COR-L47 (cell line): ENCODE data around the gene ZBTB7C.

Source experiments
- DNase-seq: peaks from one replicate; lab custom pipeline; 2025; lab: John Stamatoyannopoulos, UW

Gene ZBTB7C

DNA sequence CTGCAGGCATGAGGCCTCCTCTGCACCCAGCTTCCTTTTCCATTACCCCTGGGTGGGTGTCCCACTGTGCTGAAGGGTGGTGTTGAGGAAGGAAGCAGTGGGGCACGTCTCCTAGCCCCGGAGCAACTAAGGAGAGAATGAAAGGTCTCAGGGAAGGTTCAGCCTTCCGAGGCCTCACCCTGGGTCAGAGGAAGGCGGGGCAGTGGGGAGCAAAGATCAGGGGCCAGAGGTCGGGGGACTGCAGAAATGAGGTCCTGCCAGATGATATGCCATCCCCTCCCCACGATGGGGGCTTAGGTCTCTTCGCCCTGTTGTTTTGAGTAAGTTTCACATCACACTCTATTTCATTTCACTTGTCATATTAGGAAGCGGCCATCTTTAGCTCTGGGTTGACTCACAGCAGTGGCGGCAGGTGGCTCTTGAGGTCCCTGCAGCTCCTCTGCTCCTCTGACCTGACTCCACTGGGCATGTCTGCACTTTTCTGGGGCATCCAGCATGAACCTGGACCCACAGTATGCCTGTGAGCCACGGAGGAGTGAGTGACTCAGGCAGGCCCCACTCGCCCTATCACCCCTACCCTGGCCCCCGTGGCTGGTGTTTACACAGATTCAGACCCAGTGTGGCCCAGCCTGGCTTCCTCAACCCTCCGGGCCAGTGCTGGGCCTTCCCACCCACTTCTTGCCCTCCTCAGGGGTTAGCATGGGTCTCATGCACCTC is 325.0 kb downstream of the ZBTB7C start:
- DNase-seq: no peak

DNA sequence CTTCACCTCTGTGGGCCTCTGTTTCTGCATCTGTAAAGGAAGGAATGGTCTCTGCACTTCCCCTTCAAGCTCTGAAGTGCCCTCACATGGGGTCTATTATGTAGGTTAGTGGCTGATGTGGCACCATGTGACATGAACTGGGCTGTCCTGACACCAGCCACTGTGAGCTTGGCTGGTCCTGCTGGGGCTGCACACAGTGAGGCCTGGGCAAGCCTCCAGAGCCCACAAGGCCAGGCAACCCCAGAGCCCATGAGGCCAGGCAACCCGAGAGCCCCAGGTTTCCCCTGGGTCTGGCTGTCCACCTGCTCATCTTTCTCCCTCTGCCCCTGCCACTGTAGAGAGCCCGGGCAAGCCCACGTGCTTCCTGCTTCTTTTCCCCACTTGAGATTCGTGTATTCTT is 328.6 kb downstream of the ZBTB7C start:
- DNase-seq: no peak

GRCh38 chr18:48079885-48080284 is 329.3 kb downstream of the ZBTB7C start:
- no peak for DNase-seq

DNA sequence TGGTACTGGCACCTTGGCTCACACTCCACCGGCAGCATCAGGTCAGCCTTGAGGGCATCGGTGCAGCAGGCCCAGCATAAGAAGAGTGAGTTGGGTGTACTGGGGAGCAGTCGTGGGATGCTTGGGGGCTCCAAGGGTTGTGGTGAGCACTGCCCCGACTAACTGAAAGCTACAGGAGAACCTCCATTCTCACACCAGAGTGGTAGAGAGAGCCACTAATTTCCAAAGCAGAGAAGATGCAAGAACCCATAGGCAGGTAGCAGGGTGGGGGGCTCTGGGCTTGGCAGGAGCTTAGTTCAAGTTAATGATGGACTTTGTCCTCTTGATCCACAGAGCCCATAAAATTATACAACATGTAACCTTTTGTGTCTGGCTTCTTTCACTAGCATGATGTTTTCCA is 330.7 kb downstream of the ZBTB7C start:
- no peak for DNase-seq

DNA sequence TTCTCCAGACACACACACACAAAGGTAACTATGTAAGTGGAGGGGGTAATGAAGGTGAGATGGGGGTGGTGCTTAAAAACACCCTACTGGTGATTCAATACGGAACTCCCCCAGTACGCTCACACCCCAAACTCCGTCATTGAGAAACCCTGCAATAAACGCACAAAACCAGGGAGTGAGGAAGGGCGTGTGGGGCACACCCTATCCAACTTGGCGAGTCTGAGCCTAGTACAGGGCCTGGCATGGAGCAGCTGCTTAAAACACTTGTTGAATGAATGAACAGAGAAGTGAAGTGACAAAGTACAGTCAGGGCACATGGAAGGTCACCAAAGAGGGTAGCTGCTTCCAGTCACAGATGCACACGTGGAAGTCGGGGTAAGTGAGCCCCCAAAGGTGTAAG is 331.9 kb downstream of the ZBTB7C start:
- DNase-seq: no peak

DNA sequence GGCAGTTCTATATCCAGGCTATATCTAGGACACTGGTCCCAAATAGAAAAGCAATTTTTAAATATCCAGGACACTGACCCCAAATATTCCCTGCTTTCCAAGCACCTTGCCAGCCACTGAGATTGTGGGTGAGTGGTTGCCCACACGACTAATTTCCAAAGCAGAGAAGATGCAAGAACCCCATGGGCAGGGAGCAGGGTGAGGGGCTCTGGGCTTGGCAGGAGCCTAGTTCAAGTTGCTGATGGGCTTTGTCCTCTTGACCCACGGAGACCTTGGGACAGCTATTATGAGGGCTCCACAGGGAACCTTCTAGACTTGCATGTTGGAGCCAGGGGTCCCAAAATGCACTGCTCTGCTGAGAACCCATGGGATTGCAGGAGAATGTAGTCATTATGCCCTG is 332.7 kb downstream of the ZBTB7C start:
- no peak for DNase-seq

DNA sequence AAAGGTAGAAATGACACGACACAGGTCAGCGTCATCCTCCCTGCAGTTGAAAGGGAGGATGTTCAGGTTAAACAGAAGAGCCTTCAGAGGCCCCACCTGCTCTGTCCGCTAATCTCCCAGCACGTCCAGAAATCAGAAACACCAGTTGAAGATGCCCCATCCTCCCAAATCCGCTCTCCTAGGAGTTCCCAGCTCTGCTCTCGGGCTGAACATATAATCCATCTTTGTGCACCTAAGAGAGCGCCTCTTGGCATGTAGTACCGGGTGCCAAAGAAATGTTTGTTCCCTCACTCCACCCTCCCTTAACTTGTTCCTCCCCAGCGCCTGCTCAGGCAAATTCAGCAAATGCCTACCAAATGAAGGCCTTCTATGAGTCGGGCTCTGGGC is 333.5 kb downstream of the ZBTB7C start:
- DNase-seq: no peak

DNA sequence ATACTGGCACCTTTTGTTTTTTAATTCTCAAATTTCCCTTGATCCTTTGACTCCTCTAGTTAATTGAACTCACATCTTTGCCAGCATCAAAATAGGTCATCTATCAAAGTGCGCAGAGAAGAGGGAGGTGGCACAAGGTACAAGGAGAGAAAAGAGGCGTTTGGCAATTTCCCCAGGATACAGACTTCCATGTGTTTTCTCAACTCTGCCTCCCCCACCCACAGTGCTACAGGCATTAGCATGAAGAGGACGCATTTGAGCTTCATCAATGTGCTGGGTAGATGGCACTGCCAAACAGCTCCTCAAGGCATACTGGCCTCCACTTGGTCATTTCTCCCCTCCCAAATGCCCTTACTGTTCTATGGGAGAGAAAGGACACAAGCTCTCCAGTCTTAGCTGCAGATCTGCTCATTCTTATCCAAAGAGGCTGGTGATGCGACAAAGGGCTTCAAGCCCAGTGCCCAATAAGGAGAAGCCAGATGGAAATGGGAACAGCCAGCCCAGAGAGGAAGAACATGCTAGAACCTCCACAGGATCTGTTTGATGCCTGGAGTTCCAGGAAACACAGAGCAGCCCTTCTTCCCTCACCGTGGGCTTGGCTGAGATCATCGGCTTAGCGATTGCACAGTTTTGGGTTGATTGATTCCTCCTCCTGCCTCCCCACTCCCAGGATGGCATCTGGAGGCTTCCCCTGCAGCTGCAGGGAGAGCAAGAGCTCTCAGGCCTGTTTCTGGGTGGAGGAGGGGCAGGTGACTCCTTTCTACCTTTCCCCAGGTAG is 334.1 kb downstream of the ZBTB7C start:
- DNase-seq: no peak

DNA sequence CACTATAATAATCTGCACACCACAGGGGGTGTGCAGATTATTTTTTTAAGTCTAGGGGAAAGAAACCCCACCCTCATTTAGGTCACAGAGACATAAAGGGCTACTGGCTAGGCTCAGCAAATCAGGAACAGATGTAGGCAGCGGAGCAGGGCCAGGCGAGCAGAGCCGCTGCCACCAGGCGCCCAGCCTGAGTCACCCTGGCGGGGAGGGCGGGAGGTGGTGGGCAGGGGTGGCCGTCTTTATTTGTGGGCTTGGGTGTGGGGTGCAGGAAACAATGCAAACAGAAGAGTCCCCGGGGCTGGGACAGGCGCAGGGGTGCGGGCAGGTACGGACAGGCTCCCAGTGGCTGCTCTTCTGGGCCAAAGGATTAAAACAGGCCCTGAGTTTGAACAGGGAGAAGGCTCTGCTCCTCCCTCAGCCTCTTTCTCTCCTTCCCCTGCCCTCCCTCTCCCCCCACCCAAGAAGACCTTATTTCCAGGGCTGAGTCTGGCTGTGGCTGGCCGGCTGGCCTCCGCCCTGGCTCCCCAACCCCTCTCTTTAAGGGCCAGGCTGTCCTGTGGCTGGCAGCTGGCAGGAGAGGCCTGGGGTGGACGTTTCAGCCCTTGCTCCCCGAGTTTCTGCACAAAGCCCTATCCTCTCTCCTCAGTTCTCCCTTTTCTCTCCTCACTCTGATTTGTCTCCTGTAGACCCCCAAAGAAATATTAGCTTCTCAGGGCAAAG is 335.8 kb downstream of the ZBTB7C start:
- DNase-seq: no peak

DNA sequence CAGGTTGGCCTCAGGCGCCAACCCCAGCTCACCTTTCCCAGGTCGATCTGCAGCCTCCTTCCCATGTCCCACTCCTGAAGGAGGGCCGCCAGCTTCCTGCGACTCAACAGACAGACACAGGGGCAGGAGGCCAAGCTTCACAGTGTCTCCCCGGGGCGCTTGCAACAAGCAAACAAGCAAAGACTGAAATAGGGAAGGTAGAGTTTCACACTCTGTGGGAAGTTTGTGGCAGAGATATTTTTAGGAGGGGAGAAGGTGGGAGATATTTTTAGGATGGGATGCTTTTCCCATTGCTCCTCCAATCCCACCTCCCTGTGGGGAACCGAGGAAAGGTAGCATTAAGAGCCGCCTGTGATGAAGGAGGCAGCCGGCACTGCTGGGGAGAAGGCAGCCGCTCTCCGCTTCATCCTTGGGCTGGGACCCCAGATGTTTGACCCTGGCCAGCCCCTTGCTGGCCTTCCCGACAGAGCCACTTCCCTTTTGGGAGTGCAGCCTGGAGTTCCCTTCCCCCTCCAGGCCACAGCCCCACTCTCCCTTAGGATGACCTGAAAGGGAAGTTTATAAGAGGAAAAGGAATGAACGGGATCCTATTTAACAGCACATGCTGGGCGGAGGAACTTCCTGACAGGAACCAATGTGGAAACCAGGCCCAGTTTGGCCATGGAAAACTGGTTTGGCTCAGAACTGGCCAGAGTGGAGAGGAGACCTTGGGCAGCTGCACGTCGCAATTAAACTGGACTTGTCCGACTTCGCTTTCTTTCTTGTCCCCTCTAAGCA is 336.6 kb downstream of the ZBTB7C start:
- DNase-seq: no peak

DNA sequence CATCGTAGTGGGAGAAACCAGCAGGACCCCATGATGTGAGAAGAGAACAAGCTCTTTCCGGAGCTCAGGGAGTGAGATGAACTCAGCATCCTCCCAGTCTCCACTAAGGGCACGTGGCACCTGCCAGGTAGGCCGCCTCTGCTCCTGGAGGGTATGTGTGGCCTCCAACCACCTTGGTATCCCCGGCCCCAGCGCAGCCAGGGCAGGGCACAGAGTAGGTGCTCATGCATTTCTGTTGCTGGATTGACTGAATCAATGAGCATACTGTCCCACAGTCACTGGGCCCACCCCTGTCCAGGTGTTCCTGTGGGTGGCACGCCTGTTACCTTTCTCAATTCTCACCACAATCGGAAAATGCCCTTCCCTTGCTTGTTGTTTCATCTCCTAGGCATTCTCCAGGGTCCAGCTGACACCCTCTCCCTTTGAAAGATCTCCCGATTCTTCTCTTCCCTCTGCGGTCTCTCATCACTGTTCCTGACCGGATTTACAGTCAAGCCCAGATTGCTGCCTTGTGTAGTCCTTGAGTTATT is 340.2 kb downstream of the ZBTB7C start:
- DNase-seq: no peak

DNA sequence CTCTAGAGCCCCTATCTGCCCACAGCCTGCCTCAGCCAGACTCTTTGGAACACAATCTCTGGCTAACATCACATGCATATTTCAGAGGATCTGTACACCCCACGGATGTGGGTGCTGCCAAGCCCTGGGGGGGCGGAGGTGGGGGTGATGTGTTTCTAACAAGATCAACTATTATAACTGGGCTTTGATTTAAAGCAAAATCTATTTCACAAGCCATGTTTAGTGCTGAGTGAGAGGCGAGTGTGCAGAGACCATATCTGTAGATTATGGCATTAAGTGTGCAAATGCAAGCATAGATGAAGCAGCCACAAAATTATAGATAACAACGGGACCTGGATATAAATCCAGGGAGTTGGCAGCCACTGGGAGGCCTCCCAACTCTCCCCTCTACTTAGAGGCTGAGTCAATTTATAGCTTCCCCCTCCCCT is 342.9 kb downstream of the ZBTB7C start:
- no peak for DNase-seq

DNA sequence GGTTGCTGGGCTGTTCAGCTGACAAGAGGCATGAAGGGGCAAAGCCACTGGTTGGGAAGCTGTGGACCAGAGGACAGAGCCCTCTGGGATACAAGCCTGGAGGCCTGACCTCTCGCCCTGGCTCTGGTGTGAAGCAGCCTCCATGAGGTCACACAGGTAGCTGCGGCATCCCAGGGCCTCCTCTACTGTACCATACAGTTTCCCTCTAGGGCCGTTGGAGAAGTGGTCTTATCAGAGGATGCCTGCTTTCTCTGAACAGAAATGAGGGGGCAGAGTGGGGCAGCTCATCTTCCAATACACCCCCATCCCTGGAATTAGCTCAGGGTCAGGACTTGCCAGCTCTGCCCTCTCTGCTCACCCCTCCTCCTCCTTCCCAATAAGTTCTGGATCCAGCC is 343.6 kb downstream of the ZBTB7C start:
- DNase-seq: no peak

GRCh38 chr18:48064978-48065600 is 344.1 kb downstream of the ZBTB7C start:
- DNase-seq: no peak

DNA sequence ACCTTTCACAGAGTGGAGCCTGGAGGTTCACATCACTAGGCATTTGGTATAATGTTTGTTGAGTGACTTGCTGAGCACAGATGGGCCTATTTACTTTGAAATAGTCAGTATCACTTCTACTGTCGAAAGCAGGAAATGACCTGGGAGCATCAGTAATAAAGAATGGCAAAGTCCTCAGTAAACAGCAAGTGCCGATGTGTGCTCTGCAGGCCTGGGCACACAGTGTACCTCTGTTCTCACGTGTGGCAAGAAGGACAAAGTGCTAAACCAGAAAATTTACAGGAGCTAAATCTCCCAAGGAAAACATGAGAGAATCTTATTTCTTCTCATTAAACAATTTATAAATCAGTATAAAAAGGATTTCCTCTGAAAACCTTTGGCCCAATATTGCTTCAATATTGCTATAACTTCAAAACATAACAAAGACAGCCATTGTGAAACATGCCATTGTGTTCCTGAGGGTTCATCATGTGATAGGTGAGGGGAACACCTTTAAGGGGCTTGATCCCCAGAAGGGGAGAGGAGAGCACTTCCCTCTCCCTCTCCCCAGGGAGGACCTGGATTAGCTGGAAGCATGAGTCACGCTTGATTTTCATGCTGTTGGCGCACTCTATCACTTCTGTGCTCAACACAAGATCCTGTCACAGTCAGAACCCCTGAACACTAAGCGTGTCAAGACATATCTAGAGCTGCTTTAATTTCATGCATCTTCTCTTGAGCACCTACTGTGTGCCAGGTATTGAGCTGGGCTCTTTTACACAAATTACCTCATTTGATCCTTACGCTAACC is 347.2 kb downstream of the ZBTB7C start:
- no peak for DNase-seq

DNA sequence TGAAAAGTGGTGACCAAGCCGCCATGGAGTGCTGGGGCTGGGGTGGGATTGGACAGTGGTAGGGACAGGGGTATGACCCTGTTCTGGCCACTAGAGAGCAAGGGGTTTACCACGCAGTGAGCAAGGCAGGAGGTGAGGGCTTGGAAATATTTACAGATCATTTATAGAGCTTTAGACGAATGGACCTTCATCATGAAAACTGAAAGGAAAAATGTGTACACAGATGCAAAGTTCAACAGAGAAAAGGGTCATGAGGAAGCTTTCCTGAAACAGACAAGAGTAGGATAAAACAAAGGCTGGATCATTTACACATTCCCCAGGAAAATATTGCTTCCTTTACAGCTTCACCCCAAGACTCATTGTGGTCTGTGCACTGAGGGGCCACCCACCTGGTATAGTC is 348.2 kb downstream of the ZBTB7C start:
- no peak for DNase-seq

DNA sequence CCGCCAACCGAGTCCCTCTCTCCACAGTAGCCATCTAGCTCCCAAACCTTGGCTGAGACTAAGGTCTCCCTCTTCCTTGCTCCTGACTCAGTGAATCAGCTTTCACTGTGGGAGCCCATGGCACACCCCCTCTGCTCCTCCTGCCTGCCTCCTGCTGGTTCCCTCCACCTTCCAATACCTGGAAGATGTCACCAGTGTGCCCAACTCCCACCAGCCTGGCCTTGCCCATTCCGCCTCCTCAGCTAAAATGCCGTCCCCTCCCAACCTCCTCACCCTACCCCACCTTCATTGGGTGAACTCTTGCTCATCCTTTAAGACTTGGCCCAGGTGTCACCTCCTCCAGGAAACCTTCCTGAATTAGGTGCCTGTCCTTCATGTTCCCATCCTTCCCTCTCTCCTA is 348.8 kb downstream of the ZBTB7C start:
- no peak for DNase-seq

GRCh38 chr18:48059455-48060010 is 349.6 kb downstream of the ZBTB7C start:
- no peak for DNase-seq

GRCh38 chr18:48058486-48058885 is 350.7 kb downstream of the ZBTB7C start:
- no peak for DNase-seq

GRCh38 chr18:48057018-48057417 is 352.2 kb downstream of the ZBTB7C start:
- DNase-seq: no peak
